Skeletal muscle satellite cell (primary cell): ENCODE measurements around the gene YJEFN3. TPM values are rescaled to one million over a fixed set of nuclear protein-coding genes. Genes with fewer than 3 reads are reported as not detected.
A peak's percentile ranks its signal among the peaks of the same experiment; 100 is the strongest.

Experiments used
- H3K27me3 ChIP-seq: 2 replicates; pipeline ENCODE4 v1.7.0; 2013; ENCODE audit warnings: low read length; ENCODE audit not compliant: control insufficient read depth, insufficient read depth
- H3K36me3 ChIP-seq: 2 replicates; pipeline ENCODE4 v1.7.0; 2013; ENCODE audit warnings: mild to moderate bottlenecking, control low read depth, low read length; ENCODE audit not compliant: insufficient read depth
- H3K4me1 ChIP-seq: 2 replicates; pipeline ENCODE4 v1.7.0; 2013; ENCODE audit warnings: low read length; ENCODE audit not compliant: control insufficient read depth, insufficient read depth
- H3K4me2 ChIP-seq: 2 replicates; pipeline ENCODE4 v1.7.0; 2013; ENCODE audit warnings: mild to moderate bottlenecking, low read length
- H3K4me3 ChIP-seq: 2 replicates; pipeline ENCODE4 v1.7.0; 2013; ENCODE audit warnings: low read length
- H3K9ac ChIP-seq: 2 replicates; pipeline ENCODE4 v1.7.0; 2013; ENCODE audit warnings: mild to moderate bottlenecking, low read depth, low read length, moderate library complexity
- H3K9me3 ChIP-seq: replicated peaks from 2 replicates; pipeline ENCODE4 v1.7.0; 2013; ENCODE audit warnings: mild to moderate bottlenecking, control low read depth, low read length
- total RNA-seq: library from RNA; depleted of rRNA; stranded (reverse); fragments of >200 nt; gene quantifications from 2 replicates; pipeline ENCODE4 v1.2.3, GENCODE V29; 2012; rRNA removed

YJEFN3 gene, protein sequence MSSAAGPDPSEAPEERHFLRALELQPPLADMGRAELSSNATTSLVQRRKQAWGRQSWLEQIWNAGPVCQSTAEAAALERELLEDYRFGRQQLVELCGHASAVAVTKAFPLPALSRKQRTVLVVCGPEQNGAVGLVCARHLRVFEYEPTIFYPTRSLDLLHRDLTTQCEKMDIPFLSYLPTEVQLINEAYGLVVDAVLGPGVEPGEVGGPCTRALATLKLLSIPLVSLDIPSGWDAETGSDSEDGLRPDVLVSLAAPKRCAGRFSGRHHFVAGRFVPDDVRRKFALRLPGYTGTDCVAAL
- total RNA-seq, result 0.51 and 0.66 TPM in 2 replicates

- no peak within 1 kb of the TSS for H3K4me2 ChIP-seq
- H3K9me3 ChIP-seq, result no peaks in the 10 kb centered on the region
- no peak within 1 kb of the TSS for H3K4me3 ChIP-seq
- no peaks in the 10 kb centered on the region for H3K27me3 ChIP-seq
- H3K4me1 ChIP-seq, result peaks cover 12% of the 10 kb centered on the region
- peaks cover 30% of the 10 kb centered on the region for H3K36me3 ChIP-seq
- no peak within 1 kb of the TSS for H3K9ac ChIP-seq
These were observed at the start of gene YJEFN3 for GRCh38 chr19:19528721-19529490. TSS of gene YJEFN3 (plus strand) at chr19:19528911. CDS start at chr19:19528933, 22 bp downstream.

- peaks cover 15% of the 10 kb centered on the region for H3K4me1 ChIP-seq
- no peak overlapping the region for H3K4me3 ChIP-seq
- H3K9ac ChIP-seq, result no peak overlapping the region
- H3K36me3 ChIP-seq, result peaks cover 18% of the 10 kb centered on the region
- no peaks in the 10 kb centered on the region for H3K27me3 ChIP-seq
- no peaks in the 10 kb centered on the region for H3K9me3 ChIP-seq
- H3K4me2 ChIP-seq, result no peak overlapping the region
These were observed 48.0 kb upstream of the YJEFN3 start for GRCh38 chr19:19480688-19481087.

DNA sequence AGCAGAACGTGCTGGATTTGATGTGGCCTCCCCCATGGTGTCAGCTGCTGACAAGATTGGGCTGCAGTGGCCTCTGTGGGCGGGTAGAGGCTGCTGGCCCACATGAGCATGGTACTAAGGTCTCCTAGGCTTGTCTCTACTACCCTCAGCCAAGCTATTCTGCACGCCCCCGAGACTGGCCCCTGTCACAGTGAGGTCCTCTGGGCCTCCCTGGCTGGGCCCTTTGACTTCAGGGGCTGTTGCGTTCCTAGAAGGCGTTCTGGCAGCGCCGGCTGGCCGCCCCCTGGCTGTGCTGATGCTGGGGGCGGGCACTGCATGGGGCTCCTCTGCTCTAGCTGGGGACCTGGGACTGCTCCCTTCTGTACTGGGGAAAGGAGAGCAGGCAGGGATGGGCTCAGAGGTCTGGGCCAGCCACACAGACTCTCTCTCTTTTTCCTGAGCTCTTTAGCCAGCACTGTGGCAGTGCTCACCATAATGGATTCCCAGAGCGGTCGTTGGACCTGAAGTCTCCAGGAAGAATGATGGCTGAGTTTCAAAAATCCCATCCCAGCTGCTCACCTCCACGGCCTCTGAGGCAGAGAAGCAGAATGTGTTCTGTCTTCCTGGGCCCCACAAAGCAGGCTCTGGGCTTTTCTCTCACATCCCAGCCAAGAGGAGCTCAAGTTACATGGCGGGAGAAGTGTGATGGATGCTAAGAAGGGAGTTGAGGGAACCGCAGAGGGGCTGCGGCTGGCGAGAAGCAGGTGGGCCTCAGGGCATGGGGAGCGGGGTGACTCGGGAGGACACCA, 45.7 kb upstream of the YJEFN3 start:
- no peak overlapping the region for H3K4me3 ChIP-seq
- H3K4me1 ChIP-seq, result peaks cover 18% of the 10 kb centered on the region
- H3K36me3 ChIP-seq, result peaks cover 13% of the 10 kb centered on the region
- no peaks in the 10 kb centered on the region for H3K27me3 ChIP-seq
- H3K9ac ChIP-seq, result no peak overlapping the region
- H3K9me3 ChIP-seq, result no peaks in the 10 kb centered on the region
- no peak overlapping the region for H3K4me2 ChIP-seq

DNA sequence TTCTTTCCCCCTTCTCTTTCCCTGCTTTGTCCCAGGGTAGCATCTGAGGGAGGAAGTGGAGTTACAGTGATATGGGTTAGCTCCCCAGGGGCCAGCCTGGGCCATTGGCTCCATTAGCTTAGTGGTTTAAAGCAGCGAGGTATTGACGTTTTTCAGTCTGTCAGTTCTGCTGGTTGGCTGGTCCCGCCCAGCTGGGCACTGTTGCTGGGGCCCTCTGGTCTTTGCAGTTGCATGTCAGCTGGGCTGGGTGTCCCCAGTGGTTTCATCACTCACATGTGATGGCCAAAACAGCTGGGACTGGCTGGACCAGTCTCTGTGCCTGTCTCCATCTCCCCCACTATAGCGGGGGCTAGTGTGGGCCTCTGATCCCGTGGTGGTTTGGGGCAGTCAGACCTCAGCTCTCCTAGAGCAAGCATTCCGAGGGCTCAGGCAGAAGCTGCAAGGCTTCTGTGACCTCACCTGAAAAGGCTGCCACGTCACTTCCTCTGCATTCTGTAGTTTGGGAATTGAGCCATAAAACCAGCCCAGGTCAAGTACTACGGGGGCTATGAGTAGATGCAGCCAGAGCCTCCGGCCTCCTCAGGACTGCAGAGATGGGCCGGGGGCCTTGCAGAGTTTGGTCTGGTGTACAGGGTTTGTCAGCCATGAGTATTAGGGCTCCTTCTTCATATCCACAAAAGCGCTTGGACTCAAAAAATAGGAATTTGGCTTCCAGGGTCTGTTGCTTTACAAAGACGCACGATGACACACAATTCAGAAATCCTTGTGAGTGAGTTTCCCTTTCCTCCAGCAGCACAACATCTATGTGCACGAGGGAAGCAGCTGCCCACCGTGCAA, 43.3 kb upstream of the YJEFN3 start:
- peak overlapping the region; percentile 14 for H3K9ac ChIP-seq
- no peaks in the 10 kb centered on the region for H3K9me3 ChIP-seq
- peak overlapping the region; percentile 25 for H3K4me2 ChIP-seq
- H3K36me3 ChIP-seq, result peaks cover 11% of the 10 kb centered on the region
- H3K4me1 ChIP-seq, result peaks cover 41% of the 10 kb centered on the region
- no peak overlapping the region for H3K4me3 ChIP-seq
- H3K27me3 ChIP-seq, result no peaks in the 10 kb centered on the region

GRCh38 chr19:19485998-19486290, 42.8 kb upstream of the YJEFN3 start:
- no peaks in the 10 kb centered on the region for H3K9me3 ChIP-seq
- no peaks in the 10 kb centered on the region for H3K27me3 ChIP-seq
- no peak overlapping the region for H3K4me2 ChIP-seq
- H3K36me3 ChIP-seq, result peaks cover 8% of the 10 kb centered on the region
- H3K4me3 ChIP-seq, result no peak overlapping the region
- peaks cover 41% of the 10 kb centered on the region for H3K4me1 ChIP-seq
- no peak overlapping the region for H3K9ac ChIP-seq

- H3K36me3 ChIP-seq, result peaks cover 14% of the 10 kb centered on the region
- no peaks in the 10 kb centered on the region for H3K9me3 ChIP-seq
- peaks cover 41% of the 10 kb centered on the region for H3K4me1 ChIP-seq
- H3K27me3 ChIP-seq, result no peaks in the 10 kb centered on the region
- H3K4me2 ChIP-seq, result no peak overlapping the region
- no peak overlapping the region for H3K9ac ChIP-seq
- H3K4me3 ChIP-seq, result no peak overlapping the region
These were observed 42.2 kb upstream of the YJEFN3 start for GRCh38 chr19:19486343-19487076.

DNA sequence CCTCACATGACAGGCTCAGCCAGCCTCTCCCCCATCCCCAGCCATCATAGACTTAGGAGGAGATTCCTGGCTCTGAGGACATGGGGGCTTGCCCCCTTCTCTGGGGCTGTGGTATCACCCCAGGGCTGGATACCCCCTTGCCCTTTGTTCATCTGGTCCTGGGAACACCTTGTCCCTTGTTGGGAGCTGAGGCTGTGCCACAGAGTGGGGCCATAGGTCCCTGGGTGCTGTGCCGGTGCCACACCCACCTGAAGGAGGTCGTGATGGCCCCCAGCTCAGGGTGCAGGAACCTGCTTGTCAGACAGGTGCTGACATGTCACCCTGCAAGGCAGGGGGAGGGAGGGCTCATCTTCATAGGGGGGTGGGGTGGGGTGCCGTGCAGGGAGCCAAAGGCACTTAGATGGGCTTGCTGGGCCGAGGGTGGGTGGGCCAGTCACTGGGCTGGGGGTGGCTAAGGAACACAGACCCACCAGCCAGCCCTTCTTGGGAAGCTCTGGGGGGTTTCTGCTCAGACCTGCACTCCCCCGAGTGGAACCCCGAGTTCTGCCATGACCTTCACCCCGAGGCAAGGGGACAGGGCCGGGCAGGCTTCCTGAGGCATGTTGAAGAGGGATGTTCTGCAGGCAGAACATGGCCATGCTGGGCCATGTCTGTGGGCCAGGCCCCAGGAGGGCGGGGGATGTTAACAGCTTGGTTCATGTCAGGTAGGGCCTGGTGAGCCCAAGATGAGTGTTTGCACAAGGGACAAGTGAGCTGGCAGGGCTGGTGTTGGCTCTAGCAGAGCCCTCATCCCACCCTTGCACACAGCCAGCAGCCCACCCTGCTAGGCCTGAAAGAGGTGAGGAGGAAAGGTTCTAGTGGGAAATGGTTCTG, 41.4 kb upstream of the YJEFN3 start:
- Histone ChIP-seq H3K4me1 (peaks cover 41% of the 10 kb centered on the region), H3K36me3 (peaks cover 14% of the 10 kb centered on the region), H3K9ac (no peak overlapping the region), H3K9me3 (no peaks in the 10 kb centered on the region), H3K27me3 (no peaks in the 10 kb centered on the region), H3K4me2 (no peak overlapping the region), H3K4me3 (no peak overlapping the region)

DNA sequence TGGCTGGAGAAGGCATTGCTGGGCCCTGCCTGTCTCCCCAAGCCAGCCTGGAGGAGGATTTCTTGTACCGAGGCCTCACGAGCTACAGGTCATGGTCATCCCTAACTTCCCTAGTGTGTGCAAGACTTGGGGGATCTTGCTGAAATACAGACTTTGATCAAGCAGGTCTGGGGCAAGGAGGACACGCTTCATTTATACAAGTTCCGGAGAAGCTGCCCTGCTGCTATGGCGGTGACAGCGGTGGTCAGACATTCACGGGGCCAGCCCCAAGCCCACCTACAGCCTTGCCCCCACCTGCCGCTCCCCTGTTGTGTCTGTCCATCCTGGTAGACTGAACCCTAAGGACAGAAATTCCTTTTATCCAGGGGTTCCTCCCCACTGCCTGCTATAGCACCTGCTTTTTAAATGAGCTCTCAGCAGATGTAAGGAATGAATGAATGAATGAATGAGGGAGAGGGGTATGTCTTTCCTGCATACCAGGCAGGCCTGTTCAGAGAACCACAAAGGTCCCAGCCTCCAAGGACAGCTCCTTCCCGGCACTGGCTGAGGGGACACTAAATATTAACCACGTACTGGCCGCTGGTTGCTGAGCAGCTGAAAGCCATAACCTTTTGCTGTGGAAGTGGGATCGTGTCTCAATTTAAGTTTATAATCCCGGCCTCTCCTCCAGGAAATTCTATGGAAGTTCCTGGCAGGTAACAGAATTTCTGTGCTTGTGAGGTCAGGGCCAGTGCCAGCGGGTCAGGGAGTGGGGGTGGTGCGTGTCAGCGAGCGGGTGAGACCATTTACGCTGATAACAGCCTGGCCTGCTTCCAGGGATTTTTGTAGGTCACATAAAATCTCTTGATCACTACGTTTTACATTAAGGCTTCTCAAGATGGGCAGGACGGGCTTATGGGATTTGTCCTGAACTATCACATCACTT, 40.5 kb upstream of the YJEFN3 start:
- H3K36me3 ChIP-seq, result peaks cover 12% of the 10 kb centered on the region
- no peaks in the 10 kb centered on the region for H3K9me3 ChIP-seq
- peak overlapping the region; percentile 55 for H3K4me2 ChIP-seq
- peaks cover 41% of the 10 kb centered on the region for H3K4me1 ChIP-seq
- peak overlapping the region; percentile 73 for H3K9ac ChIP-seq
- no peaks in the 10 kb centered on the region for H3K27me3 ChIP-seq
- no peak overlapping the region for H3K4me3 ChIP-seq

- Histone ChIP-seq H3K9ac (peak overlapping the region; percentile 73), H3K36me3 (peaks cover 16% of the 10 kb centered on the region), H3K9me3 (no peaks in the 10 kb centered on the region), H3K4me2 (peak overlapping the region; percentile 55), H3K27me3 (no peaks in the 10 kb centered on the region), H3K4me3 (peak overlapping the region; percentile 42), H3K4me1 (peaks cover 46% of the 10 kb centered on the region)
These were observed 39.6 kb upstream of the YJEFN3 start for GRCh38 chr19:19488875-19489690.
